HG02870 (cell line): Measurements from ENCODE around the gene COL2A1.

ENCODE experiments used
- ATAC-seq: cut with Tn5 transposase; IDR thresholded peaks from one replicate; pipeline ENCODE4 v1.9.1; 2021; ENCODE audit warnings: mild to moderate bottlenecking, moderate library complexity; ENCODE audit not compliant: unreplicated experiment

COL2A1 gene

DNA sequence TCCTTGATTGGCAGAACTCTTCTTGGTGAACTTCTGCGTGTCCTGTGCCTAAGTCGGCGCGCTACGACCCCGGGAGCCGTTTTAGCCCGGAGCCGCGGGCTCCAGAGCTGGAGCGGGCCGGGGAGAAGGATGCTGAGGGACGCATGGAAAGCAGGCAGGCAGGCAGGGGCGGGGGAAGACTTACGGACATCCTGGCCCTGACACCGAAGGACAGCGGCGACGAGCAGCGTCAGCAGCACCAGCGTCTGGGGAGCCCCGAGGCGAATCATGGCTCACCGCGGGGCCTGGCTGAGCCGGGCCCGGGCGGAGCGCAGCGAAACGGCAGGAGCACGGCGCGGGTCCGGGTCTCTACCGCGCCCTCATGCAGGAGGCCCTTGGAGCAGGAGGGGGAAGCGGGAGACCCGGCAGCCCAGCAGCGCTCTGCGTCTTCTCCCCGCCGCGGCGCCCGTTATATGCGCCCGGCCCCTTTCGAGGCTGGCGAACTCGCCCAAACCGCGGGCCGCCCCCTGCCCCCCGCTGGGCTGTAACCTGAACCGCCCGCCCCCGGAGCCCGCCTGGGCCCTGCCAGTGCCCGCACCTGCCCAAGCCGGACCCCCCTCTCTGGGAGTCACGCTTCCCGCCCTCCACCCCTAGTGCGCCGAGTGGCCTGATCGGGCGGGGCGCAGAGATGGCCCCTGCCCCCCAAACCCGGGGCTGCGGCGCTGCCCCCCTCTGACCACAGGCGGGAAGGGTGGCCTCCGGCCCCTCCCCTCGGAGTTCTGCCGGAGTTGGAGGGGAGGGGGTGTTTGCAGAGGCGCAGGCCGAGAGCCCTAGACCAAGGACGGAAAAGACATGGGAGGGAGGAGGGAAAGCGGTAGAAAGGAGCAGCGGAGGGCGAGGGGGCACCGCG, at the start of gene COL2A1:
COL2A1 (minus strand) TSS at position 424 of the 889 bp plus-strand sequence; CDS start at position 269, 155 bp downstream.
- no peak for ATAC-seq

DNA sequence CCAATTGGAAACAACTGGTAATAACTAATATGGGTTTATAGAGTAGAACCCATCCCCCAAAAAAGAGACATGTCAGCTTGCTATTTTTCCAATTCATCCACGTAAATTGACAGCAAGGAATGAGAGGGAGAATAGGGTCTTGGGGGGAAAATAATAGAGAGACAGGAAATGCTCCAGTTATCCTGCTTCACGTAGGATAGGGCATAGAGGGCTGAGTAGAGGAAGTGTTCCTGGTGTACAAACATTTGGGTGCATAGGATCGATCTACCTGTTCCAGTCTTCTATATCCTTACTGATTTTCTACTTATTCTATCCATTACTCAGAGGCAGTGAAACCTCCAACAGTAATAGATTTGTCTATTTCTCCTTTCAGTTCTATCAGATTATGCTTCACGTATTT, 49.6 kb upstream of the COL2A1 start:
- no peak for ATAC-seq

DNA sequence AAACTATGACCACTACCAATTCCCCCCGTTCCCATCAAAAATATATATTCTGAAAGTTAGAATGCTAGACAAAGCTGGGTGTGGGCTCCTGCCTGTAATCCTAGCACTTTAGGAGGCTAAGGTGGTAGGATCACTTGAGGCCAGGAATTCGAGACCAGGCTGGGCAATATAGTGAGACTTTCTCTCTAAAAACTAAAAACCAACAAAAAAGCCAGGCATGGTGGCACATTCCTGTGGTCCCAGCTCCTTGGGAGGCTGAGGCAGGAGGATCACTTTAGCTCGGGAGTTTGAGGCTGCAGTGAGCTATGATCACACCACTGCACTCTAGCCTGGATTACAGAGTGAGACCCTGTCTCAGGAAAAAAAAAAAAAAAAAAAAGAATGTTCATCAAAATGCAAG, 48.8 kb upstream of the COL2A1 start:
- no peak for ATAC-seq

DNA sequence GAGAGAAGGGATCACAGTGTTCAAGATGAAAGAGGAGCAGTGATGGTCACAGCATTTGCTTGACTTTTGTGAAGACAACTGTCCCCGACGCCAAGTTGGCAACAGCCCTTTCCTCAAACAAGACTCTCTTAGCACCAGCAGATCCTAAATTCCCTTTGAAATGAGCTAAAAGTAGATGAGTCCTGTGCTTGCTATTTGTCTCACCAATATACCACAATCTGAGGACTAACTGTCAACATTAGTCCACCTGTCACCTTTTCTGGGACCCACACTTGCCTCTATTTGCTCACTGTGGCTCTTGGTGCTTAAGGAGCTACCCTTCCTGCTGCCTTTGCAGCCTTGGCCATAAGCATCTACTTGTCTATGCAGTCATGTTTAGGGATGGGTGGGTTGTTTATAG, 47.4 kb upstream of the COL2A1 start:
- ATAC-seq: no peak

DNA sequence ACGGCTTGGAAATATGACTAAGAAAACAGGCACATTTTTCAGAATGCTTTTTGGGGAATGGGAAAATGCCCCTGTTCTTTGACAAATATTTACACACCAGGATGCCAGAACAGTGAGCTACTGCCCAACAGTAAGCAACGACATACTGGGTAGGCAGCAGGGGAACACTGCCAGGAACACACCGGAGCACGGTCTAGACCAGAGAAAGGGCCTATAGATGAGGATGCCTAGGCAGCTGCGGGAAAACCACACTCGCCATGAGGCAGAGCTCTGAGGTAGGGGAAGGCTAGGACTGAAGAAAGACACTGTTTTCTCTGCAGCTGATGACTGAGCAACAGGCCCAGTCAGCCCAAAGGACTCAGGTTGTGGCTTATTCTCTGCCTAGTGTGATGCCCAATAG, 45.9 kb upstream of the COL2A1 start:
- no peak for ATAC-seq

DNA sequence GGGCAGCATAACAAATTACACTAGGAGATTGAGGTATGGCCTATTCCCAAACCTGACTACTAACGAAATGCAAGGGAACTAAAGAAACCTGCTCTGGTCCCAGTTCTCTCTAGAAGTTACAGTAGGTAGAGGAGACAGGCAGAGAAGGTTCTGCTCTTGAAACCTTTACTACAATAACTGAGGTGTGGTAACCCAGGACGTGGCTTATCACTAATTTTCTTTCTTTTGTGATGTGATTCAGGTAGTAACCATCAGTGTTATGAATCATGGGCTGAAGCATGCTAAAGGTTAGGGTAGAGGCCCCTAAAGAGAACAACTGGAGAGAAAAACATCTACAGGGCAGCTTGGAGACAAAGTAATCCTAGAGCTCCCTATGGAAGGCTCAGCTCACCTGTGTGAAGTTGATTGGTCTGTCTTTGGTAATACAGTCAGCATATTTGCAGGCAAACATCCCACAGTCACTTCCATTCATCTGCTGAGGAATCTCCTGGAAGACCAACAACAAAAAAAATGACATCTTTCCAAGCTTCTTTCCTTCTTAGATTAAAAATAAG, 41.8 kb upstream of the COL2A1 start:
- ATAC-seq: no peak

DNA sequence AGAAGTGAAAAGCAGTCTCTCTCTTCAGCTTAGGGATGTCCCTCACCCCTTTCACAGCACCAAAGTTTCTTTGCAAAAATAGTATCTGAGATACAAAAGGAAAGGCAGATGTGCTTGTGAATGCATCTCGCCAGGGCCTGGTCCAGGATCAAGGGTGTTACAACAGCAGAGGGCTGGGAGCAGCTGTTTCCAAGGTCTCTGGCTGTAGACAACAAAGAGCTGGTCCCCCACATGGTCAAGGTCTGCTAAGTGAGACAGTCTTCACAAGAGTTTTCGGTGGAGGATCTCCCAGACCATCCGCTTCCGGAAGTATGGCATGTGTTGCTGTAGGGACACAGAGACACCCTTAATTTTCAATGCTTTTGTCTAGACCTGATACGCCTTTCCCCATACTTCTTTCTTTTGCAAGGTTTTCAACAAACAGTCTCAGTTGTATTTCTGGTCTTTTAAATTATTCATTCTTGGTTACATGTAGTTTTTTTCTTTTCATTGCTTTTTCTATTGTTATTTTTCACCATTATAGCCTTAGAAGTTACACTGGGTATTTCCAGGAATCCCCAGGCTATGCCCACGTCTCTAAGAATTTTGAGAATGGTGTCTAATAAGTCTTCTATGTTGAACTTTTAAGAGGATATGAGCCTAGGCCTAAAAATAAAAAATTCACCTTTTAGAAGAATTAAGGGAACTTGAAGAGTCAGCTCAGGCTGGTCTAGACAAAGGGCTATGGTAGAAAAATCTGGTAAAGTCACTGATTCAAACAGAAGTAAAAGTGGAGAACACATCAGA, 41.0 kb upstream of the COL2A1 start:
- ATAC-seq: no peak

DNA sequence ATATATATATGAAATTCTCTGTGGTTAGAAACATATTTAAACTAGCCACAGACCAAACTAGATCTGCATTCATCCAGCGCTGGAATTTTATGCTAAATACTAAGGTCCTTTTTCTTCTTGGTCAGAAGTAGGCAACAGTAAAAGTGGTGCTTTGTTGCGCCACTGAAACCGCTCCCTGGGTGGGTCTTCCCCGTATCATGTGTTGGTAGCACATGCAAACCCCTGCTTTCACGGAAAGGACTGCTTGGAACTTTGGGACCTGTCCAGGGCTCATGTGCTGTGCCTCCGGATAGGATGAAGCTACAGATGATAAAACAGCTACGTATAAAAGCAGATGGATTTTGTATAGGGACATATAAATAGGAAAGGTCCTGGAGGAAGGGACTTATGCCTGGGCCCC, 40.1 kb upstream of the COL2A1 start:
- ATAC-seq: no peak

DNA sequence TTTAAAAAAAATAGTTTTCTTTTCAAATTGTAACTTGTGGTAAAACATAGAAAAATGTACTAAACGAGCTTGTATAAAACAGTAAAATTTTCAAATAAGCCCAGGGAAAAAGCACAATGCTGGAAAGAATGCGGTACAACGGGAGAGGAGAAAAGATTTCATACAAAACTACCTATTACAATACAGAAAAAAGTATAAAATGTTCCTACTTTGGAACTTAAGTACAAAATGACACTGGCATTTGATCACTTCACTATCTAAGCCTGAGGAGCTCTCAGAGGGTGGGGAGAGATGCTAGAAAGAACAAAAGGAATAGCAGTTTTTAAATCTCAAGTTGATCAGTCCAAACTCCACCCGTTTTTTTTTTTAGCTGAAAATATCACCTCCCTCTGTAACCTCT, 39.5 kb upstream of the COL2A1 start:
- ATAC-seq: no peak

DNA sequence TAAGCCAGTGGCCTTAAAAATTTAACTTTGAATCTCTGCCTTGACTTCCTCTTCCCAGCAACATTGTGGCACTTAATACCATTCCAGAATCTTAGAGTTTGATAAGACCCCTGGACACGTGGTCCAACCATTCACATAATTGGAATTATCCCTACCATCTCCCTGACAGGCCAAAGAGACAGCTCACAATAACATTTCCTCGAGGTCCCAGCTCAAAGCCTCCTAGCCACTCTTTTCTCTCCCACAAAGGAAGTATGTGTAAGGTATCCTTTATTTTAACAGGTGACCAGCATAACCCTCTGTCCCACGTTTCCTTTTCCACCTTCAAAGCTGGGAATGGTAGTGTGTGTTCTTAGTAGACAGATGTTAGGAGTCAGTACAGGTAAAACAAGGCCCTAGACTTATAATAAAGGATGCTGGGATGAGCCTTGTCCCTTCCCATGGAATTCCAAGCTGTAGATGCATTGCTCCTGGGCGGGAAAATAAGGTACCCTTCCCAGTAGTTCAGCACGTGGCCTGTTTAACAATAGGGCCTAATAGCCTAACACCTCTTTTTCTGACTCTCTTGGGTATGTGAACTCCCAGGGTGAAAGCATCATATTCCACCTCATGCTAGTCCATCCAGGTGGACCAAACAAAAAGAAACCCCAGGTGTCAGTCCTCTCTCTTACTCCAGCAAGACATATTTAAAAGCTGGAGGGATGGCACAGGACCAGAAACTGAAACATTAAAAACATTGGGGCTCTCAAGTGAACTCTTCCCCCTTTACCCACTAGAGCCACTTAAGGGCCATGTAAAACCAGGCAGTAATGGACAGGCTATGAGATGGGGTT, 37.5 kb upstream of the COL2A1 start:
- ATAC-seq: no peak

DNA sequence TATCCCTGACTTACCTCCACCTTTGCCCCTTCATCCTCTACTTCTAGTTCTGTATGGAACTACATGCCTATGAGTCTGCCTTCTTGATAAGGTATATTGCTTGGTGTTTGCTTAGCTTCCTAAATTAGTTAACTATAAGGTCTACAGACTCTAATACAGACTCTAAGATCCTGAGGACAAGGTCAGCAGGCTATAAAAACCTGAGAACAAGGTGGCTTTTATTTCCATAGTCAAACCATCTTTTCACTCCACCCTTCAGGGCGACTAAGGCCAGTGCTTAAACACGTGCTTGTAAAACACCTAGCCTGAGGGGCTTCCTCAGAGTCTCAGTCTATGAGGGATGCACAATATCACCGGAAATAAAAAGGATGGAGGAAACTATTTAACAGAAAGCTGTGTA, 36.1 kb upstream of the COL2A1 start:
- no peak for ATAC-seq

DNA sequence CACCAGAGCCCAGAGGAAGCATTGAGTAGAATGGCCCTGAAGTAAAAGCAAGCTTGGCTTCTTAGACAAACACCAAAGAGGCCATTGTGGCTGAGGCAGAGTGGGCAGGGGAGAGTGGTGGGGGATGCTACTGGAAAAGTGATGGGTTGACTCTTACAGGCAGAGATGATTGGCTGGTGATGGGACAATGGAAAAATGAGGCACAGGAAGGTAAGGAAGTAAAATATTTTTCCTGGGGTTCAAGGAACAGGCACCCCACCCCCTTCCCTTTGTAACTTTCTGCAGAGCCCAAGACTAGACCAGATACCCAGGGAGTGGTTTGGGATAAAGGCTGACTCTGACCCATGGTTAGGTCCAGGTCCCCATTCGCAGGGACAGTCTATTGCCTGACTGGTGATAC, 34.9 kb upstream of the COL2A1 start:
- ATAC-seq: no peak

DNA sequence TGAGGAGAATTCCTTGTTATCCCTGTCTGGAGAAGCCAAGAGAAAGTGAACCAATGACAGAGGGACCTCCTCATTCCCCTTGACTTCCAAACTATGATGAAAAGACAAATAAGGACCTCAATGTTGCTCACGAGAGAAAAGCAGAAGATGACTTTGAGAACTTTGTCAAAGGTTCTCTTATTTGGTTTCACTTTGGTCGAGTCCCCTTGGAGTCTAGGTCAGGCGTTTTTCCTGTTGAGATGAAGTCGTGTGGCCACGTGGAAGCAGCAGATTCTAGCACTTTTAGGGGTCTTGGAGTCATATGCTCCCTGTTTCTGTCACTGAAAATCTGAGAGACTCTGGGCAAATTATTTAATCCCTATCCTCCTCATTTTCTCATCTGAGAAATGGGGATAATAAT, 33.8 kb upstream of the COL2A1 start:
- no peak for ATAC-seq

DNA sequence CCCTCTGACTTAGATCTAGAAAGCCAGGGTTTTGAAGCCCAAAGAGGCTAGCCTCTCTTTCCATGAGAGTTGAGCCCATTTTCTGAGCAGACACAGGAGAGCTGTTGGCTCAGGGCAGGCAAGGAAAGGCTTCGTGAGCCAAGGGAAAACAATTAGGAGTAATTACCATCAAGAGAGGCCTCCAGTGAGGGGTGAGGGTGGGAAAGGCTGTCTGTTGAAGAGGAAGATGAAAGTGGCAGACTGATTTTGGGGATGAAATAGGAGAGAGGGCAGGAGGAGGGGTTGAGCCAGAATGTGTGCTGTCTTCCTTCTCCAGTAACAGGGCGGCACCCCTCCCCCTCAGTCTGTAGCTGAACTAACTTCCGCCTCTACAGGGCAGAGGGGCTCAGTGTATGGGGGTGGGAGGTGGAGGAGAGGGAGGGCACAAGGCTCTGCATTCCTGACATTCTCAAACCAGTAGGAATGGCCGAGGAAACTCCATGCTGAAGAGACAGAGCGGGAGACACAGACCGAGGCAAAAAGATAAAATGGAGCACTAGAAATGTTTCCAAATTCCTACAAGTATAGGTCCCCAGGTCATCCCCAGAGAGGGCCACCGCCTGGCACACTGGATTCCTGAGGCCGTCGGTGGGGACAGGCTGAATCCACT, 33.1 kb upstream of the COL2A1 start:
- no peak for ATAC-seq

DNA sequence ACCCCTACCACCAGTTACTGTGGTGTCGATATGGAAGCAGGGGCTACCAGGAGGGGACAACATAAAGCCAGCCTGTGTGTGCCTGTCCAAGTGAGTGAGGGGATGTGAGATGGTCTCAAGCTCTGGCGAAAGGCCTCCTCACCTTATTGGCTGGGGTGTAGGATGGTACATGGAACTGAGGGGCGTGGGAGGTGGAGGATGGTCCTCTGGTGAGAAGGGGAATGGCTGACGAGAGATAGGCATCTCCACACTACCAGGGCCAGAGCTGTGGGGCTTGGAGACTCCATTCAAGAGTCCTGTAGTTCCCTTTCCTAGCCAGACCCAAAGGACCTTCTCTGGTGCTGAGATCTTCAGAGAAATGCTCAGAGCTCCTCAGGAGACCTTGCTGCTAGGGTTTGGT, 32.5 kb upstream of the COL2A1 start:
- no peak for ATAC-seq

DNA sequence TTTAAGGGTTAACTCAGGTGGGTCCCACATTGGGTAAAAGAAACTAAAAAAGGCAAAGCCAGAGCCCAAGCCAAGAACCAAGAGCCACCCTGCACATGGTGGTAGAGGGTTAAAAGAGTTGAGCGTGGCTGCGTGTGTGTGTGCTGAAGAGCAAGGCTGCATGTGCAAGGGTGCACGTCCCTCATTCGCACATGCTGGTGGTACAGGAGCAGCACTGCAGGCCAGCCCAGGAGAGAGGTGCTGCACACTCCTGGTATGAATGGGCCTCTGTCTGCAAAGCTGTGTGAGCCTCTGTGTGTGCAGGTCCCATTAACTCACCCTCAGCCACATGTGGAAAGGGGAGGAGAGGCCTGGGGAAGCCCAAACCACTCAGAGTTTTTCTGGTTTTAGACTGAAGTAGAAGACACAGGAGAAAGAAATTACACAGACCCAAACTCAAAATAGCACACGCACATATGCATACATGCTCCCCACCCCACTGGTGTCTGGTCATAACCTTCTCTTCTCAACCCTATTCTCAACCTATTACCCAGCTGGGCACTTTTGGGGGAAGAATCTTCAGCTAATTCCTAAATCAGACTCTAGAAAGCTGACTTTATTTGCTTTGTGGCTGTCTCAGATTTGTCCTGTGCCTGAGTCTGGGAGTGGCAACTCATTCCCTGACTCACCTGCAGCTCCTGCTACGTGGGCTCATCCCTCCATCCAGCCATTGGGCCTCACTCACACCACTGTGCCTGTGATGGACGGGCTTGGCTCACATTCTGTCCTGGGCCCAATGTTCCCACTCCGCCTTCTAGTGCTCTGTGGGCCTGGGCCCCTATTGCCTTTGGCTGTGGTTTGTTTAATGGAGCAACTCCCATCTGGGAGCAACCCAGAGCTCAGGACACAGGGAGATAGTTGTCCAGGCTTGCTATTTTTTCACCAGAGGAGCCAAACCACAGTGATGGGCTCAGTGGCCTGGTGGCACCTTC, 30.8 kb upstream of the COL2A1 start:
- no peak for ATAC-seq

DNA sequence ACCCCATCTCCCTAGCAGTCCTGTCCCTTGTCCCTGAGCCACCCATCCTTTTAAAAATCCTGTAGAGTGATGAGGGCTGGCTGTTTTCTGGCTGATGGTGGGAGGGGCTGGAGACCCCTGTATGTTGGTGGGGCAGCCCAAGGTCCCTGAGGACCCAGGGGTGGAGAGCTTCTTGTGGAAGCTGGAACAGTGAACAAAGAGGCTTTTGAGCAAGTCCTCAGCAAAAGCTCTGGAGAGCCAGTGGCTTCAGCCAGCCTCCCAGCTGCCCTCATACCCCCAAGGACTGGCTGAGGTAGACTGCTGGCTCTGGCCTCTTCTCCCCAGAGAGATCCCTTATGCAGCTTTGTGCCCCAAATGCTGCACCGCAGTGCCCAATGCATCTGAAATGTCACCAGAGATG, 29.2 kb upstream of the COL2A1 start:
- ATAC-seq: no peak

DNA sequence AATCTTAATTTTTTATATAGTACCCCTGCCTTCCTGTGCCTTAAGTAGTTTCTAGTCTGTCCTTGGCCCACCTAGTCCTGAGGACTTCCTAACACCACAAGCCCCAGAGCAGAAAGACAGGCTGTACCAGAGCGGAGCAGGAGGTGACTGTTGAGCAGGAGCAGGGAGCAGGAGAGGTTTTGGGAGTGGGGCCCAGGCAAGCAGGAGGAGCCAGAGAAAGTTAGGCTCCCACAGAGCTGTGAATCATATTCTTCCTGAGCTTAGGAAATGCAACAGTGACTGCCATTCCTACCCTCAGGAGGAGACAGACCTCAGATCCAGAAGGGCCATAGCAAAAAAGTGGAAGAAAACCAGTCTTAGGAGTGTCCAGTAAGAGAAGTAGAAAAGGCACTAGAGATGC, 28.3 kb upstream of the COL2A1 start:
- no peak for ATAC-seq
